HL-60 (cell line): ENCODE data around the gene SIKE1.
"Not testable (repeated sequence)": the region's sequence is repeated elsewhere in the genome, so short reads cannot be mapped to it uniquely, and the experiment has no call there.

Experiments
- CTCF ChIP-seq: IDR thresholded peaks from one replicate; pipeline ENCODE4 v1.5.1; 2011; ENCODE audit warnings: low read length, control low read depth, inconsistent platforms; ENCODE audit not compliant: insufficient read depth
- GABPA ChIP-seq: IDR thresholded peaks from 2 replicates; pipeline ENCODE4 v1.6.1; 2012; ENCODE audit warnings: low read depth
- REST ChIP-seq: IDR thresholded peaks from 2 replicates; pipeline ENCODE4 v1.6.1; 2012; ENCODE audit warnings: low read depth; ENCODE audit not compliant: insufficient replicate concordance

- TF ChIP-seq CTCF, GABPA, REST: not testable (repeated sequence)
Measured at GRCh38 chr1:114753702-114754101, 26.8 kb downstream of the SIKE1 start.
